H1 (cell line): ENCODE data around the gene MCHR1. TPM values are rescaled to one million over a fixed set of nuclear protein-coding genes. Genes with fewer than 3 reads are reported as not detected.
A peak's percentile ranks its signal among the peaks of the same experiment; 100 is the strongest.

Experiments used
- CTCF ChIA-PET: fragments of 300-600 bp; sonication (Branson Sonifier 250); formaldehyde crosslinking; loops from one replicate; lab custom pipeline; 2021; ENCODE audit not compliant: partially characterized antibody; lab: Charles Lee
- POLR2A ChIA-PET: fragments of 300-600 bp; sonication (Branson Sonifier 250); formaldehyde crosslinking; loops from one replicate; lab custom pipeline; 2021; ENCODE audit warnings: inconsistent platforms; ENCODE audit not compliant: partially characterized antibody; lab: Charles Lee
- DNase-seq, 2 experiments: peaks; one replicate each; pipeline versions ENCODE4 v3.0.0 to v3.0.0-alpha.2; 2010 to 2022; ENCODE audit warnings: low spot score in 2 of 2, low read depth in 1 of 2, mixed read lengths in 1 of 2
- FAIRE-seq: peaks from 2 replicates; lab custom pipeline; 2011; peaks lifted over from hg19 to GRCh38; lab: Jason Lieb, UNC
- H2AFZ ChIP-seq: 2 replicates; pipeline ENCODE4 v1.8.1; 2012; ENCODE audit warnings: low read length, inconsistent platforms
- H2AK5ac ChIP-seq: 2 replicates; pipeline ENCODE4 v1.6.1; 2013; ENCODE audit warnings: low read depth, low read length
- H2BK120ac ChIP-seq: replicated peaks from 2 replicates; pipeline ENCODE3; 2013; ENCODE audit warnings: low read depth, low read length, inconsistent platforms
- H2BK12ac ChIP-seq: 2 replicates; pipeline ENCODE4 v1.6.1; 2013; ENCODE audit warnings: low read depth, low read length
- H2BK15ac ChIP-seq: 2 replicates; pipeline ENCODE4 v1.6.1; 2013; ENCODE audit warnings: low read length
- H2BK20ac ChIP-seq: 2 replicates; pipeline ENCODE4 v1.6.1; 2013; ENCODE audit warnings: low read length
- H2BK5ac ChIP-seq: 2 replicates; pipeline ENCODE4 v1.6.1; 2013; ENCODE audit warnings: low read depth, low read length
- H3K14ac ChIP-seq: 2 replicates; pipeline ENCODE4 v1.6.1; 2013; ENCODE audit warnings: inconsistent platforms; ENCODE audit not compliant: insufficient read length
- H3K18ac ChIP-seq: 2 replicates; pipeline ENCODE4 v1.6.1; 2013; ENCODE audit warnings: low read length; ENCODE audit errors: extremely low read depth
- H3K23ac ChIP-seq: 2 replicates; pipeline ENCODE4 v1.6.1; 2013; ENCODE audit warnings: inconsistent platforms; ENCODE audit not compliant: insufficient read length
- H3K23me2 ChIP-seq: 2 replicates; pipeline ENCODE4 v1.6.1; 2013; ENCODE audit warnings: low read depth, low read length
- H3K27ac ChIP-seq: 2 replicates; pipeline ENCODE4 v1.6.1; 2011; ENCODE audit warnings: low read depth, low read length, inconsistent platforms
- H3K27me3 ChIP-seq, 4 experiments: replicated peaks in 1 of 4; 1 replicate in 1 of 4; 2 replicates in 3 of 4; pipeline versions ENCODE4 v1.6.1 to v1.8.1; 2011 to 2013; ENCODE audit warnings: low read length in 3 of 4, mild to moderate bottlenecking in 3 of 4, inconsistent platforms in 2 of 4, mixed read lengths in 2 of 4, moderate library complexity in 1 of 4; ENCODE audit not compliant: control insufficient read depth in 3 of 4, insufficient read depth in 3 of 4; ENCODE audit errors: extremely low read depth in 1 of 4
- H3K36me3 ChIP-seq, 4 experiments: 2 replicates each; pipeline versions ENCODE4 v1.6.1 to v1.8.1; 2011 to 2013; ENCODE audit warnings: mild to moderate bottlenecking in 4 of 4, low read length in 3 of 4, moderate library complexity in 2 of 4, control low read depth in 1 of 4, inconsistent platforms in 1 of 4; ENCODE audit not compliant: insufficient read depth in 4 of 4, control insufficient read depth in 2 of 4
- H3K4ac ChIP-seq: replicated peaks from 2 replicates; pipeline ENCODE3; 2013; ENCODE audit warnings: low read length, low read depth, mixed read lengths, inconsistent platforms; ENCODE audit not compliant: insufficient read length
- H3K4me1 ChIP-seq, 4 experiments: replicated peaks in 1 of 4; 1 replicate in 1 of 4; 2 replicates in 3 of 4; pipeline versions ENCODE4 v1.6.1 to v1.8.1; 2011 to 2013; ENCODE audit warnings: low read length in 3 of 4, inconsistent platforms in 2 of 4, mixed read lengths in 1 of 4; ENCODE audit not compliant: insufficient read depth in 4 of 4, control insufficient read depth in 3 of 4
- H3K4me2 ChIP-seq, 2 experiments: 2 replicates each; pipeline versions ENCODE4 v1.6.1 to v1.8.1; 2011 to 2013; ENCODE audit warnings: low read depth in 2 of 2, low read length in 2 of 2, control low read depth in 1 of 2, inconsistent platforms in 1 of 2, mild to moderate bottlenecking in 1 of 2; ENCODE audit not compliant: insufficient read depth in 1 of 2
- H3K4me3 ChIP-seq, 4 experiments: fragments of 200-600, 300-600 bp in 1 of 4; sonication (generic), shearing (Covaris generic), sonication (Bioruptor Twin) in 1 of 4; 2 replicates each; pipeline versions ENCODE4 v1.5.1 to v1.8.1; 2011 to 2016; ENCODE audit warnings: low read length in 4 of 4, low read depth in 3 of 4, control low read depth in 2 of 4, inconsistent platforms in 2 of 4, mild to moderate bottlenecking in 2 of 4, mixed read lengths in 1 of 4, moderate library complexity in 1 of 4; ENCODE audit not compliant: insufficient read depth in 2 of 4; ENCODE audit errors: extremely low read depth in 1 of 4
- H3K56ac ChIP-seq: replicated peaks from 2 replicates; pipeline ENCODE3; 2013; ENCODE audit warnings: low read depth, mild to moderate bottlenecking, mixed read lengths, low read length, inconsistent platforms; ENCODE audit not compliant: insufficient read length
- H3K79me1 ChIP-seq: 2 replicates; pipeline ENCODE4 v1.6.1; 2013; ENCODE audit warnings: low read depth, low read length, control low read depth
- H3K79me2 ChIP-seq, 2 experiments: 2 replicates each; pipeline versions ENCODE4 v1.6.1 to v1.8.1; 2012 to 2013; ENCODE audit warnings: low read length in 2 of 2, mild to moderate bottlenecking in 2 of 2, inconsistent platforms in 1 of 2; ENCODE audit not compliant: insufficient read depth in 2 of 2, control insufficient read depth in 1 of 2
- H3K9ac ChIP-seq, 4 experiments: replicated peaks in 1 of 4; 1 replicate in 1 of 4; 2 replicates in 3 of 4; pipeline versions ENCODE4 v1.6.1 to v1.8.1; 2011 to 2013; ENCODE audit warnings: low read depth in 3 of 4, low read length in 3 of 4, control low read depth in 2 of 4, mild to moderate bottlenecking in 2 of 4, moderate library complexity in 2 of 4, inconsistent platforms in 1 of 4; ENCODE audit errors: extremely low read depth in 1 of 4
- H3K9me3 ChIP-seq, 2 experiments: 2 replicates each; pipeline versions ENCODE4 v1.6.1 to v1.8.1; 2012 to 2013; ENCODE audit warnings: mild to moderate bottlenecking in 2 of 2, moderate library complexity in 2 of 2, control low read depth in 1 of 2, inconsistent platforms in 1 of 2, low read depth in 1 of 2, low read length in 1 of 2, mixed read lengths in 1 of 2; ENCODE audit not compliant: insufficient read depth in 2 of 2
- H4K20me1 ChIP-seq, 2 experiments: replicated peaks in 1 of 2; 2 replicates each; pipeline versions ENCODE3 to v1.8.1; 2011 to 2013; ENCODE audit warnings: inconsistent platforms in 2 of 2, low read length in 2 of 2, mild to moderate bottlenecking in 1 of 2; ENCODE audit not compliant: insufficient read depth in 2 of 2, control insufficient read depth in 1 of 2
- H4K5ac ChIP-seq: 2 replicates; pipeline ENCODE4 v1.6.1; 2013; ENCODE audit warnings: low read length, low read depth, mixed read lengths, inconsistent platforms; ENCODE audit not compliant: insufficient read length
- H4K8ac ChIP-seq: 2 replicates; pipeline ENCODE4 v1.8.0; 2013; ENCODE audit warnings: mild to moderate bottlenecking, moderate library complexity, low read length, inconsistent platforms; ENCODE audit not compliant: insufficient read depth; ENCODE audit errors: extremely low read depth
- H4K91ac ChIP-seq: replicated peaks from 2 replicates; pipeline ENCODE3; 2013; ENCODE audit warnings: low read length, mixed read lengths, inconsistent platforms; ENCODE audit not compliant: insufficient read length
- ASH2L ChIP-seq: fragments of 200-600, 300-600 bp; sonication (generic); IDR thresholded peaks from one replicate; pipeline ENCODE4 v1.7.1; 2017; ENCODE audit warnings: low read length
- NANOG ChIP-seq: IDR thresholded peaks from 2 replicates; pipeline ENCODE4 v1.6.1; 2011; ENCODE audit warnings: low read length, low read depth, mild to moderate bottlenecking, inconsistent platforms; ENCODE audit not compliant: insufficient read depth, poor library complexity, severe bottlenecking
- RAD21 ChIP-seq, 2 experiments: IDR thresholded peaks in 1 of 2; conservative IDR thresholded peaks in 1 of 2; 2 replicates each; pipeline ENCODE4 v1.6.1; 2011; ENCODE audit warnings: low read depth in 2 of 2, low read length in 2 of 2, improper control_type of control experiment in 1 of 2, inconsistent platforms in 1 of 2, mild to moderate bottlenecking in 1 of 2, moderate library complexity in 1 of 2
- RBBP5 ChIP-seq: IDR thresholded peaks from 2 replicates; pipeline ENCODE4 v1.7.1; 2012; ENCODE audit warnings: low read depth, mild to moderate bottlenecking, inconsistent platforms, low read length, moderate library complexity, borderline replicate concordance
- WGBS, 2 experiments: shearing (Covaris generic) in 1 of 2; methylation state at CpG; one replicate each; pipeline versions ENCODE4 v1.1.6 to v1.1.7; 2013 to 2015; ENCODE audit warnings: low lambda C conversion rate in 2 of 2, mixed read lengths in 2 of 2, inconsistent platforms in 1 of 2, low coverage in 1 of 2, missing lambda C conversion rate in 1 of 2; ENCODE audit not compliant: insufficient replicate concordance in 2 of 2, insufficient coverage in 1 of 2, insufficient read length in 1 of 2; ENCODE audit errors: extremely low coverage in 1 of 2, missing lambda C conversion rate in 1 of 2; 5-methylcytosine and 5-hydroxymethylcytosine counted together
- polyA plus RNA-seq, 7 experiments: library from polyadenylated mRNA; depleted of rRNA in 3 of 7; stranded (reverse) in 5 of 7; unstranded in 2 of 7; fragments of >200 nt in 5 of 7; fragments of 200-250 nt in 2 of 7; gene quantifications; 1 replicate in 5 of 7; 2 replicates in 1 of 7; 4 replicates in 1 of 7; pipeline versions ENCODE4 v1.2.1 to v1.2.3, GENCODE V29; 2011 to 2013; ENCODE audit warnings: missing spikeins in 2 of 7, mixed read lengths in 2 of 7
- total RNA-seq: library from RNA; stranded (reverse); fragmentation: NEBNext Ultra II Directional; extraction: Animal tissue kit (Norgen Biotek cat#: 25700); gene quantifications from 2 replicates; pipeline ENCODE4 v1.2.1, GENCODE V29; 2021

Gene MCHR1
- total and polyA plus RNA-seq, 2 of the 8 experiments (the other 6 are each of a cell fraction or from before 2014, with no cell fraction given): 0.91 to 7.6 TPM

- H3K14ac ChIP-seq: no peak overlapping the region
- DNase-seq (no peak), FAIRE-seq (no peak)
- no peaks in the 10 kb centered on the region for H4K20me1 ChIP-seq
- H4K91ac ChIP-seq: no peak overlapping the region
- POLR2A ChIA-PET: interaction anchor here (0.7 to 1.1 kb wide), 3 partner anchors 22 to 323 kb away, joined by 3 read pairs; no protein-coding TSS in a partner anchor
- 84% methylated on average over 9 of the region's 11 CpGs; no CpG with 5 or more reads in 1 of the 2 experiments for WGBS, 2 experiments
- H3K23ac ChIP-seq: no peak overlapping the region
- no peaks in the 10 kb centered on the region for H3K27me3 ChIP-seq
- H3K23me2 ChIP-seq: no peaks in the 10 kb centered on the region
- H2AFZ ChIP-seq: 0 out of 2 replicates have a peak overlapping the region, but pooled peaks have one; percentile 26
- CTCF ChIA-PET: interaction anchor here (1.0 to 3.1 kb wide), 5 partner anchors 11 to 134 kb away, joined by 3 to 9 read pairs (median 3); partner anchors contain the start of gene MCHR1
- no peak overlapping the region for H3K27ac ChIP-seq
- H3K9ac ChIP-seq: no peak overlapping the region
- H4K5ac ChIP-seq: no peak overlapping the region
- H4K8ac ChIP-seq: no peak overlapping the region
- H2BK12ac ChIP-seq: peak overlapping the region; percentile 78
- no peaks in the 10 kb centered on the region for H3K79me1 ChIP-seq
- no peak overlapping the region for H3K4me3 ChIP-seq
- H3K4me1 ChIP-seq: peaks cover 0 to 10% (median 7%) of the 10 kb centered on the region in 4 experiments; a peak in 5 of 7 replicates
- 0 out of 2 replicates have a peak overlapping the region, but pooled peaks have one; percentile 82 for H2BK20ac ChIP-seq
- no peaks in the 10 kb centered on the region for H3K79me2 ChIP-seq
- no peak overlapping the region for H2BK15ac ChIP-seq
- H3K4me2 ChIP-seq: no peak overlapping the region
- 0 out of 2 replicates have a peak overlapping the region, but pooled peaks have one; percentile 10 for H3K18ac ChIP-seq
- H2AK5ac ChIP-seq: no peak overlapping the region
- no peaks in the 10 kb centered on the region; a peak in 1 of 8 replicates for H3K36me3 ChIP-seq
- no peak overlapping the region for H3K56ac ChIP-seq
- no peak overlapping the region for H3K4ac ChIP-seq
- H2BK120ac ChIP-seq: no peak overlapping the region
- no peaks in the 10 kb centered on the region for H3K9me3 ChIP-seq
- H2BK5ac ChIP-seq: no peak overlapping the region
- TF ChIP-seq RAD21 (IDR thresholded peaks at IDR 0.05 in 1 of 2, conservative IDR thresholded peaks at IDR 0.05 in 1 of 2; ENCODE audit: low read depth in 2 of 2, low read length in 2 of 2): no peak
- no peak for TF ChIP-seq RBBP5
- TF ChIP-seq ASH2L: no peak
- no peak for TF ChIP-seq NANOG
Measured at GRCh38 chr22:40720538-40721256, 41.4 kb downstream of the MCHR1 start.
